ENCODE data around the gene EDNRA. TPM values are rescaled to one million over a fixed set of nuclear protein-coding genes. Genes with fewer than 3 reads are reported as not detected.

Gene EDNRA
- total RNA-seq, 1 donor from 2014 or later, result 10.0 TPM

- no peak for TF ChIP-seq CTCF (IDR thresholded peaks at IDR 0.05; ENCODE audit: borderline replicate concordance)
- H3K4me3 ChIP-seq, result no peak overlapping the region
- H3K27ac ChIP-seq (replicated peaks), result no peak overlapping the region
- intact Hi-C loops (cut with micrococcal nuclease), result no loop called here
- no peak for DNase-seq
- no peaks in the 10 kb centered on the region for H3K9me3 ChIP-seq (replicated peaks)
- no peaks in the 10 kb centered on the region for H3K27me3 ChIP-seq (ENCODE audit: low read depth)
- H3K4me1 ChIP-seq, result peaks cover 8% of the 10 kb centered on the region
- H3K36me3 ChIP-seq, result peaks cover 4% of the 10 kb centered on the region
Measured at GRCh38 chr4:147539959-147540358, 59.1 kb downstream of the EDNRA start.

GRCh38 chr4:147542229-147542990 lies 61.5 kb downstream of the EDNRA start:
- no peak for TF ChIP-seq CTCF (IDR thresholded peaks at IDR 0.05; ENCODE audit: borderline replicate concordance)
- intact Hi-C loops (cut with micrococcal nuclease), result no loop called here
- H3K4me3 ChIP-seq, result no peak overlapping the region
- no peaks in the 10 kb centered on the region for H3K9me3 ChIP-seq (replicated peaks)
- no peak overlapping the region for H3K27ac ChIP-seq (replicated peaks)
- no peak for DNase-seq
- no peaks in the 10 kb centered on the region for H3K36me3 ChIP-seq
- no peaks in the 10 kb centered on the region for H3K27me3 ChIP-seq (ENCODE audit: low read depth)
- H3K4me1 ChIP-seq, result no peaks in the 10 kb centered on the region

GRCh38 chr4:147543034-147543433 lies 62.1 kb downstream of the EDNRA start:
- no peaks in the 10 kb centered on the region for H3K9me3 ChIP-seq (replicated peaks)
- H3K4me3 ChIP-seq, result no peak overlapping the region
- no peak for DNase-seq
- no peak for TF ChIP-seq CTCF (IDR thresholded peaks at IDR 0.05; ENCODE audit: borderline replicate concordance)
- H3K27ac ChIP-seq (replicated peaks), result no peak overlapping the region
- H3K27me3 ChIP-seq (ENCODE audit: low read depth), result no peaks in the 10 kb centered on the region
- no peaks in the 10 kb centered on the region for H3K36me3 ChIP-seq
- no peaks in the 10 kb centered on the region for H3K4me1 ChIP-seq
- intact Hi-C loops (cut with micrococcal nuclease), result no loop called here

- TF ChIP-seq CTCF (IDR thresholded peaks at IDR 0.05; ENCODE audit: borderline replicate concordance), result no peak
- intact Hi-C loops (cut with micrococcal nuclease), result no loop called here
- Histone ChIP-seq H3K4me3 (no peak overlapping the region), H3K36me3 (no peaks in the 10 kb centered on the region), H3K4me1 (no peaks in the 10 kb centered on the region), H3K27me3 (ENCODE audit: low read depth) (no peaks in the 10 kb centered on the region), H3K27ac (replicated peaks) (no peak overlapping the region), H3K9me3 (replicated peaks) (no peaks in the 10 kb centered on the region)
- DNase-seq, result no peak
Measured at GRCh38 chr4:147546349-147546748, 65.5 kb downstream of the EDNRA start.

GRCh38 chr4:147547314-147548056 lies 66.6 kb downstream of the EDNRA start:
- Histone ChIP-seq H3K27ac (replicated peaks) (no peak overlapping the region), H3K4me1 (no peaks in the 10 kb centered on the region), H3K9me3 (replicated peaks) (no peaks in the 10 kb centered on the region), H3K27me3 (ENCODE audit: low read depth) (no peaks in the 10 kb centered on the region), H3K4me3 (no peak overlapping the region), H3K36me3 (no peaks in the 10 kb centered on the region)
- intact Hi-C loops (cut with micrococcal nuclease), result no loop called here
- TF ChIP-seq CTCF (IDR thresholded peaks at IDR 0.05; ENCODE audit: borderline replicate concordance), result no peak
- no peak for DNase-seq
